Type B pancreatic cell (in vitro differentiated cells): ENCODE data around the gene C6orf136. TPM values are rescaled to one million over a fixed set of nuclear protein-coding genes. Genes with fewer than 3 reads are reported as not detected.

Experiments
- DNase-seq: peaks from one replicate; pipeline ENCODE4 v3.0.0; 2021; ENCODE audit warnings: mixed read lengths; ENCODE audit not compliant: unreplicated experiment; ENCODE audit errors: extremely low spot score
- H3K27ac Mint-ChIP-seq: 2 replicates; pipeline ENCODE4 v1.8.0; 2021; ENCODE audit warnings: mild to moderate bottlenecking, mixed read lengths
- H3K27me3 Mint-ChIP-seq: 2 replicates; pipeline ENCODE4 v1.8.0; 2021; ENCODE audit warnings: mixed read lengths
- H3K36me3 Mint-ChIP-seq: 2 replicates; pipeline ENCODE4 v1.8.0; 2021; ENCODE audit warnings: mixed read lengths
- H3K4me1 Mint-ChIP-seq: one replicate; pipeline ENCODE4 v1.8.0; 2021; ENCODE audit warnings: mixed read lengths; ENCODE audit not compliant: unreplicated experiment
- H3K4me3 Mint-ChIP-seq: 2 replicates; pipeline ENCODE4 v1.8.0; 2021; ENCODE audit warnings: mild to moderate bottlenecking, mixed read lengths
- H3K9me3 Mint-ChIP-seq: 2 replicates; pipeline ENCODE4 v1.8.0; 2021; ENCODE audit warnings: mixed read lengths
- total RNA-seq: library from RNA; stranded (reverse); gene quantifications from 2 replicates; pipeline ENCODE4 v1.2.1, GENCODE V29; 2021; ENCODE audit warnings: low replicate concordance
- TF ChIP-seq, protein P1 (sequence below): fragments of 200-600 bp; sonication (generic); conservative IDR thresholded peaks from 2 replicates; pipeline ENCODE4 v1.5.0; 2021; ENCODE audit warnings: antibody characterized with exemption, mild to moderate bottlenecking

C6orf136 gene
- total RNA-seq, 1 donor from 2014 or later: 16.0 TPM

DNA sequence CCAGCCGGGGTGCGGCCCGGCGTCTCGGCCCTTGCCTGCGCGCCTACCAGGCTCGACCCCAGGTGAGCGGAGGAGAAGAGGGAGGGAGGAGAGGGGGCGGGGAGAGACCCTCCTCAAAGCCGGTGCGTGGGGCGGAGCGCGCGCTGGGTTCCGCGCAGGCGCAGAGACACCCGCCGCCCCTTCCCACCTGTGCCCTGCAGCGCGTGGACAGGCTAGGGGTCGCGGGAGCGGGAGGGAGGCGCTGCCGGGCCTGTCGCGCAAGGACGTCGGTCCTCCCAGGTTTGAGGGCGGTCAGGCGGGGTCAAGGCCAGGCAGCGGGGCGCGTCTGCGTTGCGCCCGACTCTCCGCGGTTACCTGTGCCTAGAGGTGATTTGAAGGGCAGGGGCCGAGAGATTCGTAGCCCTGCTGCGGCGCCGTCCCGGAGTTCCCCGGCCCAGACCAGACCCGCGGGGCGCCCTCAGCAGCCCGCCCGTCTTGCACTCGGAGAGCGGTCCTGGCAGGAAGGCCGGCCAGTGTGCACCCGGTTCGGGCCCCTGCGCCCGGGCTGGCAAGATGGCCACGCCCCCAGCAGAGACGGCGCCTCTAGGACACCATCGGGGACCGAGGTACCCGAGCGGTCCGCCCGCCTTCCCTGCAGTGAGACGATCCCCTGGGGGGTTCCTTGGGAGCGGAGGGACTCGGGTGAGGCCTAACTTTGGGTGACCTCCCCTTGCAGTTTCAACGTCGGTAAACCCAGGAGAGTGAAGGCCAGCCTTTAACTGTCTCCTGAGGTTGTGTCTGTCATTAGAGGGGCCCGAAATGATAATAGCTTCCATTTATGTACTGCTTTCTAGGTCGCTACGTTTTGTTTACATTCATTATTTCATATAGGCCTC, 546 bp downstream of the C6orf136 start:
- Mint-ChIP-seq H3K27me3 (no peaks in the 10 kb centered on the region), H3K4me3 (peak overlapping the region; percentile 90), H3K9me3 (no peaks in the 10 kb centered on the region), H3K36me3 (peaks cover 32% of the 10 kb centered on the region), H3K27ac (peak overlapping the region; percentile 83), H3K4me1 (peaks cover 11% of the 10 kb centered on the region)
- TF ChIP-seq, protein P1, sequence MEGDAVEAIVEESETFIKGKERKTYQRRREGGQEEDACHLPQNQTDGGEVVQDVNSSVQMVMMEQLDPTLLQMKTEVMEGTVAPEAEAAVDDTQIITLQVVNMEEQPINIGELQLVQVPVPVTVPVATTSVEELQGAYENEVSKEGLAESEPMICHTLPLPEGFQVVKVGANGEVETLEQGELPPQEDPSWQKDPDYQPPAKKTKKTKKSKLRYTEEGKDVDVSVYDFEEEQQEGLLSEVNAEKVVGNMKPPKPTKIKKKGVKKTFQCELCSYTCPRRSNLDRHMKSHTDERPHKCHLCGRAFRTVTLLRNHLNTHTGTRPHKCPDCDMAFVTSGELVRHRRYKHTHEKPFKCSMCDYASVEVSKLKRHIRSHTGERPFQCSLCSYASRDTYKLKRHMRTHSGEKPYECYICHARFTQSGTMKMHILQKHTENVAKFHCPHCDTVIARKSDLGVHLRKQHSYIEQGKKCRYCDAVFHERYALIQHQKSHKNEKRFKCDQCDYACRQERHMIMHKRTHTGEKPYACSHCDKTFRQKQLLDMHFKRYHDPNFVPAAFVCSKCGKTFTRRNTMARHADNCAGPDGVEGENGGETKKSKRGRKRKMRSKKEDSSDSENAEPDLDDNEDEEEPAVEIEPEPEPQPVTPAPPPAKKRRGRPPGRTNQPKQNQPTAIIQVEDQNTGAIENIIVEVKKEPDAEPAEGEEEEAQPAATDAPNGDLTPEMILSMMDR: no peak
- DNase-seq: peak; percentile 82

DNA sequence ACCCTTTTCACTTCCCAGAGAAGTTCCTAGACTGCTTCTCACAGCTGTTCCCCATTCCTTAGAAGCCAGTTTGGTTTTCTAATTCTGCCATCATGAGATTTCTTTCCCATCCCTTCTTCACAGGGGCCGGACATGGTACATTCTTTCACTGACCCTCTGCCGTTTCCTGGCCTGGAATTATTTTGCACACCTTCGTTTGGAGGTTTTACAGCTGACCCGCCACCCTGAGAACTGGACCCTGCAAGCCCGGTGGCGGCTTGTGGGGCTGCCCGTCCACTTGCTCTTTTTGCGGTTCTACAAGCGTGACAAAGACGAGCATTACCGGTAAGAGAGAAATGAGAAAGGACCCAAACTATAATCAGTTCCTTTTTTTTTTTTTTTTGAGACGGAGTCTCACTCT, 4.2 kb downstream of the C6orf136 start:
- peak overlapping the region; percentile 26 for H3K27ac Mint-ChIP-seq
- H3K4me3 Mint-ChIP-seq: peak overlapping the region; percentile 64
- H3K27me3 Mint-ChIP-seq: no peaks in the 10 kb centered on the region
- peaks cover 6% of the 10 kb centered on the region for H3K4me1 Mint-ChIP-seq
- TF ChIP-seq, protein P1: no peak
- no peak for DNase-seq
- H3K36me3 Mint-ChIP-seq: peaks cover 18% of the 10 kb centered on the region
- H3K9me3 Mint-ChIP-seq: no peaks in the 10 kb centered on the region

DNA sequence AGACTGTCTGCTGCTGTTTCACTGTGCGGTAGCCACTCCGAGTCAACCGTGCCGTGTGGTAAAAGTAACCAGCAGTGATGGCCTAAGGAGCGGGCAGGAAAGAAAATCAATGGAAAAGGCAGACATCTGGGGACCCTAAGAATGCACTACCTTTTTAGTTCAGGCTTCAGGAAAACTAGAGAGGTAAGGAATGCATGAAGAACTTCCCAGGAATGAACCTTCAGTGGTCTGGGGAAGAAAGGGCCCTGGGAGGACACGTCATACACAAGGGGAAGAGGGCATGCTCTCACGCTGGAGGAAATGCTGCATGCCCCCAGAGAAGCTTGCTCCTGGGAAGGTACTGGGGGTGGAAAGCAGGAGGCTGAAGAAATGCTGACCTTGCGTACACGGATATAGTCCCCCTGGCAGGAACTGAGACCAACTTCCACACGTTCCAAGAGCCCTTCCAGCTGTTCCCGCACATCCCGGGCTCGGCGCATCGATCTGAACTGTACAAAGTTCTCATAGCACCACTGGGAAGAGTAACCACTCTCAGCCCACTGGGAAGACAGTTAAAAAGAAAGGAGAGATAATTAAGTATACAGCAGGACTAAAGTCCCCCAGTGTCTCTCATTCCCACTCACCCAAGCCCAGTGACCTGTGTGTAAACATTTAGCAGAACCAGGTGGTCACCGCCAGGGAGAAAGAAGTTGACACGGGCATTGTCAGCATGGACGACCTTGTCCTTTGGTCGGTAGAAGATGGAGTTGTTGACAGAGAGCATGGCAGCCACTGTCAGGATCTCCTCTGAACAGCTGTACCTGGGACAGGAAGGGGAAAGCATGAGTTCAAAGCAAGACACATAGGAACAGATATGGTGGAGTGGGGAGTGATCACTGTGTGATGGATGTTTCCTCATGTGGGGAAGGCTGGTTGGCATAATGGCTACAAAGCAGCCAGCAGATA, 8.1 kb downstream of the C6orf136 start:
- no peak overlapping the region for H3K27ac Mint-ChIP-seq

DNA sequence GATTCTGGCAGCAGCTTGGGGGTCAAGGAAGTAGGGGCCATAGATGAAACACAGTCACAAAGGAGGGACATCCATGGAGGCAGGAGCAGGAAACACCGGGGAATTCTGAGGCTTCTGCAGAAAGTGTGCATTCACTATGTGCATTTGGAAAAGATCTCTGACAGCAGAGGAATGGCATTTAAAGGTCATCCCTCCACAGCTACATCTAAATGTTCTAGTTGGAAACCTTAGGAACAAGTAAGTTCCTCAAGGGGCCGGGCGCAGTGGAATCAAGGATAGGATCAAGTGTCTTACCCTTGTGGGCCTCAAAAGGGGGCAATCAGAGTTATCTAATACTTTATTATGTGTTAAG, 8.8 kb downstream of the C6orf136 start:
- Mint-ChIP-seq H3K4me3 (no peak overlapping the region), H3K36me3 (peaks cover 18% of the 10 kb centered on the region), H3K9me3 (no peaks in the 10 kb centered on the region), H3K27me3 (no peaks in the 10 kb centered on the region), H3K27ac (no peak overlapping the region), H3K4me1 (no peaks in the 10 kb centered on the region)
- DNase-seq: no peak
- TF ChIP-seq, protein P1: no peak

More for the DNA sequence above, 8.1 kb downstream of the C6orf136 start:
- no peaks in the 10 kb centered on the region for H3K9me3 Mint-ChIP-seq
- no peak overlapping the region for H3K4me3 Mint-ChIP-seq
- no peaks in the 10 kb centered on the region for H3K4me1 Mint-ChIP-seq
- peaks cover 18% of the 10 kb centered on the region for H3K36me3 Mint-ChIP-seq
- H3K27me3 Mint-ChIP-seq: no peaks in the 10 kb centered on the region
- no peak for DNase-seq
- TF ChIP-seq, protein P1: no peak

DNA sequence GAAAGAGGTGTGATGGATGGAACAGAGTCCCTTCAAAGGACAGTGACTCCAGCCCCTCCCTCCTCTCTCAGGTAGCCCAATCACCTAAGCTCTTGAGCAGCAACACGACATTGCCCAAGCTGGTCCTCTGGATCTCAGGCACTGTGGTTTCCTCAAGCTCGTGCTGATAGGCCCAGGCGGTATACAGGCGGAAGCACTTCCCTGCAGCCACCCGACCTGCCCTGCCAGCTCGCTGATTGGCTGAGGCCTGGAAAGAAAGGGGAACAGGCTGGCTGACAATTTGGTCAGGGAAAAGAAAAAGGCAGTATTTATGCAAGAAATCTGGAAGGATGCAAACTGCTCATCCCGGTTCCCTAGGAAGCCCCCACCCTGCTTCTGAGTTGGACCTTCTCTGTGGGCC, 9.6 kb downstream of the C6orf136 start:
- Mint-ChIP-seq H3K27me3 (no peaks in the 10 kb centered on the region), H3K4me1 (no peaks in the 10 kb centered on the region), H3K4me3 (no peak overlapping the region), H3K27ac (no peak overlapping the region), H3K36me3 (peaks cover 15% of the 10 kb centered on the region), H3K9me3 (no peaks in the 10 kb centered on the region)
- TF ChIP-seq, protein P1: no peak
- no peak for DNase-seq
